Endothelial cell of umbilical vein (primary cell): ENCODE data around the gene CACNA2D3. TPM values are rescaled to one million over a fixed set of nuclear protein-coding genes. Genes with fewer than 3 reads are reported as not detected.

Source experiments
- BruUV-seq: library from RNA; stranded (reverse); fragments of 400-500 nt; replicated peaks from 2 replicates; lab custom pipeline; 2021; lab: Mats Ljungman, UMichigan
- CTCF ChIA-PET: fragments of 300-600, 350-600 bp; sonication (Branson Sonifier 250); formaldehyde crosslinking; loops from one replicate; lab custom pipeline; 2021; ENCODE audit warnings: antibody characterized with exemption, inconsistent platforms; lab: Charles Lee
- POLR2A ChIA-PET: fragments of 300-600, 350-600 bp; sonication (Branson Sonifier 250); formaldehyde crosslinking; loops from one replicate; lab custom pipeline; 2021; ENCODE audit warnings: antibody characterized with exemption, inconsistent platforms; lab: Charles Lee
- DNase-seq: peaks from one replicate; pipeline ENCODE4 v3.0.0-alpha.2; 2011; ENCODE audit warnings: low read depth, low spot score
- FAIRE-seq: peaks from 2 replicates; lab custom pipeline; 2011; peaks lifted over from hg19 to GRCh38; lab: Jason Lieb, UNC
- H2AFZ ChIP-seq: 2 replicates; pipeline ENCODE4 v1.6.0; 2012; ENCODE audit warnings: low read depth, low read length, control low read depth, inconsistent platforms
- H3K27ac ChIP-seq: 2 replicates; pipeline ENCODE4 v1.5.1; 2011; ENCODE audit warnings: low read depth, mild to moderate bottlenecking, control low read depth, low read length, moderate library complexity; ENCODE audit not compliant: insufficient read depth
- H3K27me3 ChIP-seq, 2 experiments: 2 replicates each; pipeline versions ENCODE4 v1.6.0 to v1.6.1; 2011; ENCODE audit warnings: low read length in 2 of 2, mixed read lengths in 1 of 2; ENCODE audit not compliant: control insufficient read depth in 2 of 2, insufficient read depth in 2 of 2
- H3K36me3 ChIP-seq, 2 experiments: 2 replicates in 1 of 2; 3 replicates in 1 of 2; pipeline ENCODE4 v1.5.1; 2011; ENCODE audit warnings: low read length in 2 of 2, mild to moderate bottlenecking in 1 of 2, moderate library complexity in 1 of 2; ENCODE audit not compliant: control insufficient read depth in 2 of 2, insufficient read depth in 2 of 2; ENCODE audit errors: extremely low read depth in 1 of 2
- H3K4me1 ChIP-seq: 3 replicates; pipeline ENCODE4 v1.5.1; 2011; ENCODE audit warnings: mild to moderate bottlenecking, low read length; ENCODE audit not compliant: control insufficient read depth, insufficient read depth; ENCODE audit errors: extremely low read depth
- H3K4me2 ChIP-seq: 2 replicates; pipeline ENCODE4 v1.6.1; 2011; ENCODE audit warnings: low read length, control low read depth, mixed read lengths; ENCODE audit not compliant: insufficient read depth
- H3K4me3 ChIP-seq, 3 experiments: fragments of 200-600 bp in 1 of 3; sonication (generic), shearing (Covaris generic) in 1 of 3; replicated peaks in 1 of 3; 2 replicates each; pipeline ENCODE4 v1.5.1; 2011 to 2016; ENCODE audit warnings: control low read depth in 3 of 3, low read length in 3 of 3, mild to moderate bottlenecking in 2 of 3, inconsistent platforms in 1 of 3, low read depth in 1 of 3, moderate library complexity in 1 of 3; ENCODE audit not compliant: insufficient read depth in 1 of 3
- H3K79me2 ChIP-seq: 2 replicates; pipeline ENCODE4 v1.6.0; 2012; ENCODE audit warnings: low read length, inconsistent platforms; ENCODE audit not compliant: control insufficient read depth, insufficient read depth
- H3K9ac ChIP-seq: replicated peaks from 2 replicates; pipeline ENCODE3; 2011; ENCODE audit warnings: low read length, control low read depth; ENCODE audit not compliant: insufficient read depth; ENCODE audit errors: extremely low read depth
- H3K9me1 ChIP-seq: replicated peaks from 3 replicates; pipeline ENCODE4 v1.6.0; 2011; ENCODE audit warnings: mild to moderate bottlenecking, low read length; ENCODE audit not compliant: control insufficient read depth, insufficient read depth; ENCODE audit errors: extremely low read depth
- H3K9me3 ChIP-seq: replicated peaks from 2 replicates; pipeline ENCODE4 v1.5.1; 2012; ENCODE audit warnings: low read length, inconsistent platforms; ENCODE audit not compliant: control insufficient read depth, insufficient read depth
- H4K20me1 ChIP-seq: replicated peaks from 2 replicates; pipeline ENCODE3; 2011; ENCODE audit warnings: mild to moderate bottlenecking, low read length; ENCODE audit not compliant: control insufficient read depth, insufficient read depth; ENCODE audit errors: extremely low read depth
- EZH2 ChIP-seq: IDR thresholded peaks from 2 replicates; pipeline ENCODE4 v1.6.1; 2012; ENCODE audit warnings: borderline replicate concordance, low read depth, mild to moderate bottlenecking, moderate library complexity, low read length, inconsistent platforms; ENCODE audit not compliant: severe bottlenecking
- FOS ChIP-seq: IDR thresholded peaks from 2 replicates; pipeline ENCODE4 v1.6.1; 2011; ENCODE audit warnings: mild to moderate bottlenecking, low read length, moderate library complexity, borderline replicate concordance; ENCODE audit not compliant: insufficient read depth
- GATA2 ChIP-seq: IDR thresholded peaks from 2 replicates; pipeline ENCODE4 v1.7.0; 2011; ENCODE audit warnings: low read depth, mild to moderate bottlenecking, moderate library complexity, mixed read lengths, low read length; ENCODE audit not compliant: insufficient read length, insufficient read depth
- MYC ChIP-seq: IDR thresholded peaks from one replicate; pipeline ENCODE4 v1.6.1; 2011; ENCODE audit warnings: mild to moderate bottlenecking, low read depth, low read length
- POLR2A ChIP-seq: IDR thresholded peaks from 2 replicates; pipeline ENCODE4 v1.6.1; 2012; ENCODE audit warnings: low read depth, mild to moderate bottlenecking, control low read depth, low read length
- POLR2AphosphoS5 ChIP-seq: IDR thresholded peaks from 2 replicates; pipeline ENCODE4 v1.6.1; 2012; ENCODE audit warnings: low read depth, mild to moderate bottlenecking, control low read depth, low read length, moderate library complexity; ENCODE audit not compliant: insufficient read depth
- dilution Hi-C: fragments of 300-500 bp; cut with MboI; formaldehyde crosslinking; loops from one replicate; pipeline ENCODE4 v1.15.0; 2019; ENCODE audit warnings: low sequenced_read_pairs; ENCODE audit not compliant: extremely low pct_ligation_motif_present
- intact Hi-C: fragments of 100-400 bp; cut with micrococcal nuclease; formaldehyde crosslinking; loops from one replicate; pipeline ENCODE4 v1.10.0; 2022
- polyA plus RNA-seq, 4 experiments: library from polyadenylated mRNA; depleted of rRNA in 3 of 4; stranded (reverse) in 3 of 4; unstranded in 1 of 4; fragments of >200 nt; gene quantifications; 2 replicates each; pipeline versions ENCODE4 v1.2.1 to v1.2.3, GENCODE V29; 2011 to 2012; ENCODE audit warnings: missing spikeins in 1 of 4
- total RNA-seq: library from RNA; stranded (reverse); gene quantifications from 2 replicates; pipeline ENCODE4 v1.2.3, GENCODE V29; 2021
- TF ChIP-seq, protein P1 (sequence below), 2 donors: IDR thresholded peaks; 1 replicate in 1 of 2; 2 replicates in 1 of 2; pipeline ENCODE4 v1.5.1; 2011; ENCODE audit warnings: low read length in 2 of 2, mild to moderate bottlenecking in 2 of 2, moderate library complexity in 2 of 2, control low read depth in 1 of 2, inconsistent platforms in 1 of 2, low read depth in 1 of 2; ENCODE audit not compliant: insufficient read depth in 1 of 2; ENCODE audit errors: extremely low read depth in 1 of 2
- TF ChIP-seq, protein P2 (sequence below): IDR thresholded peaks from 2 replicates; pipeline ENCODE4 v1.6.1; 2011; ENCODE audit not compliant: insufficient read depth, insufficient read length

The CACNA2D3 gene
- total and polyA plus RNA-seq, 2 donors (not counting 3 experiments of a cell fraction or from before 2014, with no cell fraction given): not detected

DNA sequence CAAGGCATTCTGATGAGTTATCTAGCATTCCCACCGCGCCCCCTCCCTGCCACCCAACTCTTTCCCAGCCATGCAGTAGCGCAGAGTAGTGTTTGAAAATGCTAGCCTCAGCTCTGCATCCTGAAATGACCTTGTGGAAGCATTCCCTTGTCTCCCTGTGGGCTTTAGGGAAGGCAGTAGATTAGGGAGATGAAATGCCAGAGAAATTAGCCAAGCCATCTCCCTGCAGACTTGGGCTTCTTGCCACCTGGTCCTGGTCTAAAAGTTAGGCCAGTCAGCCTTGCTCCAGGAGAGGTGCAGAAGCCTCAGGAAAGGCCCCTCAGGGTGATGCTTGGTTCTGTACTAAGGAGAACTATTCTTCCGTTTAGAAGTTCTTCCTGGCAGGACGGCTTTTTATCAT lies 231.2 kb downstream of the CACNA2D3 start:
- POLR2A ChIA-PET: no interaction called here
- no peaks in the 10 kb centered on the region for H3K9me1 ChIP-seq
- no peaks in the 10 kb centered on the region for H3K36me3 ChIP-seq
- CTCF ChIA-PET: no interaction called here
- H3K9me3 ChIP-seq: peaks cover 2% of the 10 kb centered on the region
- TF ChIP-seq, protein P1, sequence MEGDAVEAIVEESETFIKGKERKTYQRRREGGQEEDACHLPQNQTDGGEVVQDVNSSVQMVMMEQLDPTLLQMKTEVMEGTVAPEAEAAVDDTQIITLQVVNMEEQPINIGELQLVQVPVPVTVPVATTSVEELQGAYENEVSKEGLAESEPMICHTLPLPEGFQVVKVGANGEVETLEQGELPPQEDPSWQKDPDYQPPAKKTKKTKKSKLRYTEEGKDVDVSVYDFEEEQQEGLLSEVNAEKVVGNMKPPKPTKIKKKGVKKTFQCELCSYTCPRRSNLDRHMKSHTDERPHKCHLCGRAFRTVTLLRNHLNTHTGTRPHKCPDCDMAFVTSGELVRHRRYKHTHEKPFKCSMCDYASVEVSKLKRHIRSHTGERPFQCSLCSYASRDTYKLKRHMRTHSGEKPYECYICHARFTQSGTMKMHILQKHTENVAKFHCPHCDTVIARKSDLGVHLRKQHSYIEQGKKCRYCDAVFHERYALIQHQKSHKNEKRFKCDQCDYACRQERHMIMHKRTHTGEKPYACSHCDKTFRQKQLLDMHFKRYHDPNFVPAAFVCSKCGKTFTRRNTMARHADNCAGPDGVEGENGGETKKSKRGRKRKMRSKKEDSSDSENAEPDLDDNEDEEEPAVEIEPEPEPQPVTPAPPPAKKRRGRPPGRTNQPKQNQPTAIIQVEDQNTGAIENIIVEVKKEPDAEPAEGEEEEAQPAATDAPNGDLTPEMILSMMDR (IDR thresholded peaks at IDR 0.05; ENCODE audit: extremely low read depth in 1 of 2, insufficient read depth in 1 of 2, low read depth in 1 of 2, low read length in 2 of 2): no peak
- no peak for TF ChIP-seq GATA2
- TF ChIP-seq, protein P2, sequence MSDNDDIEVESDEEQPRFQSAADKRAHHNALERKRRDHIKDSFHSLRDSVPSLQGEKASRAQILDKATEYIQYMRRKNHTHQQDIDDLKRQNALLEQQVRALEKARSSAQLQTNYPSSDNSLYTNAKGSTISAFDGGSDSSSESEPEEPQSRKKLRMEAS: no peak
- TF ChIP-seq POLR2AphosphoS5: no peak
- no peak overlapping the region for H3K4me2 ChIP-seq
- no peak for FAIRE-seq
- H3K79me2 ChIP-seq: no peaks in the 10 kb centered on the region
- no TSS peak for BruUV-seq
- DNase-seq: no peak
- no peaks in the 10 kb centered on the region for H3K4me1 ChIP-seq
- intact Hi-C loops (no loop called here), dilution Hi-C loops (no loop called here)
- no peak overlapping the region for H3K27ac ChIP-seq
- H3K9ac ChIP-seq: no peak overlapping the region
- H2AFZ ChIP-seq: no peak overlapping the region
- H3K4me3 ChIP-seq: no peak overlapping the region
- no peaks in the 10 kb centered on the region for H4K20me1 ChIP-seq
- no peaks in the 10 kb centered on the region for H3K27me3 ChIP-seq

DNA sequence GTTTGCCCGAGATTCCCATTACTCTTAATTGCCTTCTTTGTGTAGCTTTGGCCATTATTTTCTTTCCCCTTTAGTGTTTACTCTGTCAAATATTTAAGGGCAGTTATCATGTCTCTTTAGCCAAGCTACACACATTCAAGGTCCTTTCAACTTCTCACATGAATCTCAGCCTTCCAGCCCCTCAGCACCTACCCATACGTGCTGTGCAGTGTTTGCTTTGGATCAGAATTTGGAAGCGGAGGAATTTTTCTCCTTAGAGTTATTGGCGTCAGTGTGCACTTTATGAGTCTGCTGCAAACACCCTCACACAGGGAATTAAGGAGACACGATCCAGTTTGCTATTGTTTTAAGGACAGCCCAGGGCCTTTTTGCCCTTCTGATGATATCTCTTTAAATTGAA lies 231.6 kb downstream of the CACNA2D3 start:
- H3K4me2 ChIP-seq: no peak overlapping the region
- POLR2A ChIA-PET: no interaction called here
- CTCF ChIA-PET: no interaction called here
- H3K9ac ChIP-seq: no peak overlapping the region
- no peaks in the 10 kb centered on the region for H3K27me3 ChIP-seq
- no peak for DNase-seq
- no peak overlapping the region for H3K4me3 ChIP-seq
- H2AFZ ChIP-seq: no peak overlapping the region
- BruUV-seq: no TSS peak
- no peaks in the 10 kb centered on the region for H3K9me1 ChIP-seq
- no peaks in the 10 kb centered on the region for H4K20me1 ChIP-seq
- H3K79me2 ChIP-seq: no peaks in the 10 kb centered on the region
- no peak overlapping the region for H3K27ac ChIP-seq
- TF ChIP-seq MYC (no peak), POLR2AphosphoS5 (no peak), EZH2 (no peak), FOS (no peak), GATA2 (no peak), POLR2A (no peak)
- TF ChIP-seq, protein P2: no peak
- TF ChIP-seq, protein P1 (IDR thresholded peaks at IDR 0.05; ENCODE audit: extremely low read depth in 1 of 2, insufficient read depth in 1 of 2, low read depth in 1 of 2, low read length in 2 of 2): no peak
- H3K4me1 ChIP-seq: no peaks in the 10 kb centered on the region
- H3K9me3 ChIP-seq: peaks cover 2% of the 10 kb centered on the region
- no peak for FAIRE-seq
- intact Hi-C loops (no loop called here), dilution Hi-C loops (no loop called here)
- H3K36me3 ChIP-seq: no peaks in the 10 kb centered on the region
